Measurements from ENCODE around the gene C5orf24.
"Not testable (repeated sequence)": the region's sequence is repeated elsewhere in the genome, so short reads cannot be mapped to it uniquely, and the experiment has no call there.

Gene C5orf24

DNA sequence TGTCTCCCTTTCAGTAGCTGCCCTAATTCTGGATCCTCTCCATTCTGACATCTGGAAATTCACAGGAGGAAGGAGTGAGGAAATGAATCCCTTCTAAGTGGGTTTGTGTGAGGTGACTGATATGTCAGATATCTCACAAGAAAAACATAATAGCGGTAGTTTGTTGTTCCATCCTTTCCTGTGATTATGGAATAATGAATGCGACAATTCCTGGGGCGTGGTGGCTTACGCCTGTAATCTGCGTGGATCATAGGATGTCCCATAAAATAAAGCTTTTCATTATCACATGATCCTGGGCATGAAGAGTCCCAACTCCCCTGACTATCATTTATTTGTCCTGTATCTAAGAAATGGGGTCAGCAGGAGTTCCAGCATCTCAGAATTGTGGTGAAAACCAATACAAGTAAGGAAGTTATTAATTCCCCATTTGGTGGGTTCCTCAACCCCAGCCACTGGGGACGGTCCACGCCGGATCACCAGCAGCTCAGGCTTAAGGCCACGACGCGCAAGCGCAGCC, 375 bp upstream of the C5orf24 start:
- TF ChIP-seq, protein P1, sequence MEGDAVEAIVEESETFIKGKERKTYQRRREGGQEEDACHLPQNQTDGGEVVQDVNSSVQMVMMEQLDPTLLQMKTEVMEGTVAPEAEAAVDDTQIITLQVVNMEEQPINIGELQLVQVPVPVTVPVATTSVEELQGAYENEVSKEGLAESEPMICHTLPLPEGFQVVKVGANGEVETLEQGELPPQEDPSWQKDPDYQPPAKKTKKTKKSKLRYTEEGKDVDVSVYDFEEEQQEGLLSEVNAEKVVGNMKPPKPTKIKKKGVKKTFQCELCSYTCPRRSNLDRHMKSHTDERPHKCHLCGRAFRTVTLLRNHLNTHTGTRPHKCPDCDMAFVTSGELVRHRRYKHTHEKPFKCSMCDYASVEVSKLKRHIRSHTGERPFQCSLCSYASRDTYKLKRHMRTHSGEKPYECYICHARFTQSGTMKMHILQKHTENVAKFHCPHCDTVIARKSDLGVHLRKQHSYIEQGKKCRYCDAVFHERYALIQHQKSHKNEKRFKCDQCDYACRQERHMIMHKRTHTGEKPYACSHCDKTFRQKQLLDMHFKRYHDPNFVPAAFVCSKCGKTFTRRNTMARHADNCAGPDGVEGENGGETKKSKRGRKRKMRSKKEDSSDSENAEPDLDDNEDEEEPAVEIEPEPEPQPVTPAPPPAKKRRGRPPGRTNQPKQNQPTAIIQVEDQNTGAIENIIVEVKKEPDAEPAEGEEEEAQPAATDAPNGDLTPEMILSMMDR (IDR thresholded peaks at IDR 0.05; ENCODE audit: low read depth, low read length): no peak
- no peak for TF ChIP-seq POLR2A (IDR thresholded peaks at IDR 0.05; ENCODE audit: extremely low read depth, insufficient read length)
- TF ChIP-seq, protein P2, sequence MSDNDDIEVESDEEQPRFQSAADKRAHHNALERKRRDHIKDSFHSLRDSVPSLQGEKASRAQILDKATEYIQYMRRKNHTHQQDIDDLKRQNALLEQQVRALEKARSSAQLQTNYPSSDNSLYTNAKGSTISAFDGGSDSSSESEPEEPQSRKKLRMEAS (IDR thresholded peaks at IDR 0.05; ENCODE audit: low read depth, low read length): no peak
- TF ChIP-seq MYC (IDR thresholded peaks at IDR 0.05; ENCODE audit: low read depth, low read length): no peak
- H3K4me3 ChIP-seq (ENCODE audit: low read depth, low read length): peak overlapping the region; percentile 98
- no peak for DNase-seq (ENCODE audit: low read depth)

DNA sequence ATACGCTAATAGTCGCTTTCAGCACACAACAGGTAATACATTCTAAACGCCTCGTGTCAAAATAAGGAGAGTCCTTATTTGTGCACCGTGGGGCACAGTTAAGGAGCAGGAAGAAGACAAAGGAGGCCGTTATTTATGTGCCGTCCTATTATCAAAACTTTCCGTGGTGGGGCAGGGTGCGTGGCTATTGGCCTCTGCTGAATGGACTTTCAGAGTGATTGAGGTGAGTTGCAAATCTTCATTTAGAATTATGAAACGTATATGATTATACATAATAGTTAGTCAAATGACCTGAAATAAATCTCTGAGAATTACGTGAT, 833 bp downstream of the C5orf24 start:
- TF ChIP-seq MYC (IDR thresholded peaks at IDR 0.05; ENCODE audit: low read depth, low read length): 0 out of 2 replicates have a peak, but pooled peaks have one; percentile 27
- TF ChIP-seq, protein P2 (IDR thresholded peaks at IDR 0.05; ENCODE audit: low read depth, low read length): no peak
- peak overlapping the region; percentile 98 for H3K4me3 ChIP-seq (ENCODE audit: low read depth, low read length)
- no peak for DNase-seq (ENCODE audit: low read depth)

DNA sequence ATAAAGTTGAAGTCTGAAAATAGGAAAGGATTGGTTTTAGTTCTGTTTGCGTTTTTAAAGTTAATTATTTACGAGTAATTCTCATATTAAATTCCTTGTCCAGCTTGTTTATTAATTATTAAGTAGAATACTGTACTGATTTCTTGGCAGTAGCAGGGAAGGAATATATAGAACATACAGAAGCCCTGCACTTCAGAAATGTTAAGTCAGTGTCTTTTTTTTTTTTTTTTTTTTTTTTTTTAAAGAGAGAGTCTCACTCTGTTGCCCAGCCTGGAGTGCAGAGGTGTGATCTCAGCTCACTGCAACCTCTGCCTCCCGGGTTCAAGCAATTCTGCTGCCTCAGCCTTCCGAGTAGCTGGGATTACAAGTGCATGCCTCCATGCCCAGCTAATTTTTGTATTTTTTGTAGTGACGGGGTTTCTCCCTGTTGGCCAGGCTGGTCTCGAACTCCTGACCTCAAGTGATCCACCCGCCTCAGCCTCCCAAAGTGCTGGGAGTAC, 3.7 kb downstream of the C5orf24 start:
- H3K4me3 ChIP-seq (ENCODE audit: low read depth, low read length); DNase-seq (ENCODE audit: low read depth): not testable (repeated sequence)

DNA sequence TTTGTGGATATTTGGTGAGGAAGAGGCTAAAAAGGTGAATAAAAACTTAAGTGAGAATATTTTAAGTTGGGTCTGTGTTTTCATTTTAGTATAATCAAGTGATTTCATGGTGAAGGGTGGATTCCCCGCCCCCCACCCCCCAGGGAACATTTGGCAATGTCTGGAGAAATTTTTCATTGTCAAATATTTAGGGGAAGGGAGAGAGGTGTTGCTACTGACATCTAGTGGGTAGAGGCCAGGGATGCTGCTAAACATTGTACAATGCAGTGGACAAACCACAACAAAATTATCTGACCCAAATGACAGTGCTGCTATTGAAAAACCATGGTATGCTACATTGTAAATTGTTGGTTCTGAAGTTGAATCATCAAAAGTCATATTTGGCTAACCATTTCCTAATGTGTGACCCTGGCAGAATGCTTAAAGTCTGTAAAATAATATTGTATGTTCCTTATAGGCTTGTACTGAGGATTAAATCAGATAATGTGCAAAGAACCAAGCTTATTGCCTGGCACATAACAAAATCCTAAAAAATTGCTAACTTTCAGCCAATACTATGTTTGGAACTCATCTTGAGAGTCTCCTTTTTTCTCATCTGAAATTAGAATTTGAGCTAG, 5.6 kb downstream of the C5orf24 start:
- TF ChIP-seq, protein P1 (IDR thresholded peaks at IDR 0.05; ENCODE audit: low read depth, low read length): peak; percentile 64
- TF ChIP-seq, protein P2 (IDR thresholded peaks at IDR 0.05; ENCODE audit: low read depth, low read length): no peak
- H3K4me3 ChIP-seq (ENCODE audit: low read depth, low read length): no peak overlapping the region

DNA sequence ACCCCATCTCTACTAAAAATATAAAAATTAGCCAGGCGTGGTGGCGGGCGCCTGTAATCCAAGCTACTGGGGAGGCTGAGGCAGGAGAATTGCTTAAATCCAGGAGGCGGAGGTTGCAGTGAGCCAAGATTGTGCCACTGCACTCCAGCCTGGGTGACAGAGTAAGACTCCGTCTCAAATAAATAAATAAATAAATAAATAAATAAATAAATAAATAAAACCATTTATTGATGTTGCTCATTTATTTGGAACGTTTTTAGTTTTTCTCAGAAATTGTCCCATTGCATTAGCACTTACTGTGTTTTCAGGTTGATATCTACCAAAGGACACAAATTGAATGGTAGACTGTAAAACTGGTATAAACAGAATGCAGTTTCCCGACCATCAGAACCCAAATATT, 10.7 kb downstream of the C5orf24 start:
- DNase-seq (ENCODE audit: low read depth); H3K4me3 ChIP-seq (ENCODE audit: low read depth, low read length): not testable (repeated sequence)

More for the DNA sequence above, 5.6 kb downstream of the C5orf24 start:
- DNase-seq (ENCODE audit: low read depth): peak; percentile 63

DNA sequence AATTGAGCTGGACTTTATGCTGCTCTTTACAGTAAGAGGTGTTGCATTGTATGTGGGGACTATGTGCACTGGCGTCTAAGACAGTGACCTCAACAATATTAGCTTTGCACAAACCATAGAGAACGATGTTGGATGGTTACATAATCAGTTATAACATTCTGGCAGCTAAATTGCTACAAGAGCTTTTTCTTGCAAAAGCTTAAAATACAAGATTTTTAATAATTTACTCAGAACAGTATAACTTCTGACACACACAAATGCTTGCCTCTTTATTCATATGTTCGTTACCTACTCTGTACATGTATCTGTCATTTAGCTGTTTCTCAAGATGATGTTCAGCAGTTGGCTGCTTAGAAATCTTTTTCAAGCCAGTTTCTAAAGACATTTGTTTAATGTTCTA, 11.6 kb downstream of the C5orf24 start:
- H3K4me3 ChIP-seq (ENCODE audit: low read depth, low read length): no peak overlapping the region
- no peak for TF ChIP-seq MYC (IDR thresholded peaks at IDR 0.05; ENCODE audit: low read depth, low read length)
- TF ChIP-seq, protein P1 (IDR thresholded peaks at IDR 0.05; ENCODE audit: low read depth, low read length): no peak
- TF ChIP-seq, protein P2 (IDR thresholded peaks at IDR 0.05; ENCODE audit: low read depth, low read length): no peak
- no peak for DNase-seq (ENCODE audit: low read depth)

DNA sequence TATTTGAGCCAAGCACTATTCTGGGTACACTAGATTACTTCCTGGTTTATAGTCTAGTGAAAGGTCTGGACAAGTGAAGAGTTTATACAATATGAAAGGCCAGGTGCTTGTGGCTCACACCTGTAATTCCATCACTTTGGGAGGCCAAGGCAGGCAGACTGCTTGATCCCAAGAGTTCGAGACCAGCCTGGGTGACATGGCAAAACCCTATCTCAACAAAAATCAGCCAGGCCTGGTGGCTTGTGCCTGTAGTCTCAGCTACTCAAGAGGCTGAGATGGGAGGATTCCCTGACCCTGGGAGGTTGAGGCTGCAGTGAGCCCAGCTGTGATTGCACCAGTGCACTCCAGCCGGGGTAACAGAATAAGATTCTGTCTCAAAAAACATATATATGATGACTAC, 18.9 kb downstream of the C5orf24 start:
- DNase-seq (ENCODE audit: low read depth): no peak
- H3K4me3 ChIP-seq (ENCODE audit: low read depth, low read length): no peak overlapping the region
- TF ChIP-seq POLR2A (IDR thresholded peaks at IDR 0.05; ENCODE audit: extremely low read depth, insufficient read length) (no peak), MYC (IDR thresholded peaks at IDR 0.05; ENCODE audit: low read depth, low read length) (no peak)
- TF ChIP-seq, protein P2 (IDR thresholded peaks at IDR 0.05; ENCODE audit: low read depth, low read length): no peak
- TF ChIP-seq, protein P1 (IDR thresholded peaks at IDR 0.05; ENCODE audit: low read depth, low read length): no peak

Measured in NB4 (cell line).